Loucy (cell line): ENCODE measurements around the gene RACGAP1.
"Not testable (repeated sequence)": the region's sequence is repeated elsewhere in the genome, so short reads cannot be mapped to it uniquely, and the experiment has no call there.

Experiments used
- H2AFZ ChIP-seq: fragments of 200-600 bp; sonication (generic); 2 replicates; pipeline ENCODE4 v1.6.0; 2016; ENCODE audit warnings: antibody characterized with exemption, mild to moderate bottlenecking, low read length, moderate library complexity
- H3F3A ChIP-seq: fragments of 200-600 bp; 2 replicates; pipeline ENCODE4 v1.6.0; 2016; ENCODE audit warnings: antibody characterized with exemption, low read depth, mild to moderate bottlenecking
- H3K27me3 ChIP-seq: fragments of 200-600 bp; sonication (generic); 2 replicates; pipeline ENCODE4 v1.6.1; 2014; ENCODE audit warnings: low read length, mild to moderate bottlenecking; ENCODE audit not compliant: insufficient read depth, poor library complexity, severe bottlenecking
- H3K36me3 ChIP-seq: fragments of 200-600 bp; sonication (generic); 2 replicates; pipeline ENCODE4 v1.6.1; 2016; ENCODE audit warnings: low read length; ENCODE audit not compliant: insufficient read depth
- H3K4me1 ChIP-seq: fragments of 200-600 bp; sonication (generic); 2 replicates; pipeline ENCODE4 v1.5.1; 2014; ENCODE audit warnings: low read length, mild to moderate bottlenecking; ENCODE audit not compliant: insufficient read depth, poor library complexity, severe bottlenecking
- H3K4me2 ChIP-seq: fragments of 200-600 bp; sonication (generic); 2 replicates; pipeline ENCODE4 v1.6.0; 2014; ENCODE audit warnings: antibody characterized with exemption, low read length, low read depth, mild to moderate bottlenecking; ENCODE audit not compliant: poor library complexity, severe bottlenecking
- H3K4me3 ChIP-seq: fragments of 200-600 bp; sonication (generic); 2 replicates; pipeline ENCODE4 v1.5.1; 2014; ENCODE audit warnings: low read length, mild to moderate bottlenecking, mixed read lengths; ENCODE audit not compliant: poor library complexity, severe bottlenecking
- H3K79me2 ChIP-seq: fragments of 200-600 bp; sonication (generic); 2 replicates; pipeline ENCODE4 v1.6.1; 2014; ENCODE audit warnings: low read length; ENCODE audit not compliant: insufficient read depth
- H3K9ac ChIP-seq: fragments of 200-600 bp; sonication (generic); 2 replicates; pipeline ENCODE4 v1.6.0; 2014; ENCODE audit warnings: mild to moderate bottlenecking, low read depth, low read length, moderate library complexity; ENCODE audit not compliant: poor library complexity, severe bottlenecking
- H3K9me2 ChIP-seq: fragments of 200-600 bp; sonication (generic); replicated peaks from 2 replicates; pipeline ENCODE4 v1.6.1; 2016; ENCODE audit warnings: low read depth, low read length, mixed read lengths
- H3K9me3 ChIP-seq: fragments of 200-600 bp; sonication (generic); 2 replicates; pipeline ENCODE4 v1.6.1; 2014; ENCODE audit warnings: mild to moderate bottlenecking, antibody characterized with exemption, low read length, low read depth; ENCODE audit not compliant: insufficient read depth
- H4K20me1 ChIP-seq: fragments of 200-600 bp; sonication (generic); 2 replicates; pipeline ENCODE4 v1.6.0; 2014; ENCODE audit warnings: antibody characterized with exemption, low read length, mild to moderate bottlenecking; ENCODE audit not compliant: insufficient read depth, poor library complexity, severe bottlenecking
- CTCF ChIP-seq: fragments of 200-600 bp; sonication (generic); conservative IDR thresholded peaks from 2 replicates; pipeline ENCODE4 v1.5.1; 2014; ENCODE audit warnings: mild to moderate bottlenecking, antibody characterized with exemption, low read length
- EZH2phosphoT487 ChIP-seq: fragments of 200-600 bp; IDR thresholded peaks from 2 replicates; pipeline ENCODE4 v1.6.1; 2018; ENCODE audit warnings: antibody characterized with exemption, mild to moderate bottlenecking, moderate library complexity, borderline replicate concordance

The RACGAP1 gene

GRCh38 chr12:50038336-50038735 is 13.0 kb upstream of the RACGAP1 start:
- Histone ChIP-seq H3K9me3 (no peaks in the 10 kb centered on the region), H3F3A (no peaks in the 10 kb centered on the region), H3K4me2 (no peak overlapping the region), H2AFZ (no peak overlapping the region), H3K36me3 (no peaks in the 10 kb centered on the region), H3K4me1 (no peaks in the 10 kb centered on the region), H3K27me3 (no peaks in the 10 kb centered on the region), H4K20me1 (no peaks in the 10 kb centered on the region), H3K9ac (no peak overlapping the region), H3K79me2 (no peaks in the 10 kb centered on the region), H3K9me2 (no peaks in the 10 kb centered on the region), H3K4me3 (no peak overlapping the region)
- TF ChIP-seq EZH2phosphoT487 (no peak), CTCF (no peak)

- Histone ChIP-seq H2AFZ (no peak overlapping the region), H3K4me1 (no peaks in the 10 kb centered on the region), H3K4me3 (no peak overlapping the region), H3F3A (no peaks in the 10 kb centered on the region), H4K20me1 (no peaks in the 10 kb centered on the region), H3K9me2 (no peaks in the 10 kb centered on the region), H3K4me2 (no peak overlapping the region), H3K27me3 (no peaks in the 10 kb centered on the region), H3K79me2 (no peaks in the 10 kb centered on the region), H3K9me3 (no peaks in the 10 kb centered on the region), H3K9ac (no peak overlapping the region), H3K36me3 (no peaks in the 10 kb centered on the region)
- TF ChIP-seq EZH2phosphoT487: no peak
- no peak for TF ChIP-seq CTCF
Measured at GRCh38 chr12:50032854-50033581, 7.7 kb upstream of the RACGAP1 start.

GRCh38 chr12:50032515-50032853 is 7.2 kb upstream of the RACGAP1 start:
- Histone ChIP-seq H3K9me3 (no peaks in the 10 kb centered on the region), H3K4me3 (no peak overlapping the region), H3K4me2 (no peak overlapping the region), H3F3A (no peaks in the 10 kb centered on the region), H4K20me1 (no peaks in the 10 kb centered on the region), H3K79me2 (no peaks in the 10 kb centered on the region), H2AFZ (no peak overlapping the region), H3K9me2 (no peaks in the 10 kb centered on the region), H3K4me1 (no peaks in the 10 kb centered on the region), H3K9ac (no peak overlapping the region), H3K27me3 (no peaks in the 10 kb centered on the region), H3K36me3 (no peaks in the 10 kb centered on the region)
- TF ChIP-seq EZH2phosphoT487 (no peak), CTCF (no peak)

- H4K20me1 ChIP-seq, H3K4me2 ChIP-seq, H3K79me2 ChIP-seq, H3F3A ChIP-seq, H3K9me2 ChIP-seq, H2AFZ ChIP-seq, H3K36me3 ChIP-seq, H3K27me3 ChIP-seq, H3K4me1 ChIP-seq, H3K4me3 ChIP-seq, H3K9me3 ChIP-seq, H3K9ac ChIP-seq: not testable (repeated sequence)
Measured at GRCh38 chr12:50030449-50030848, 5.2 kb upstream of the RACGAP1 start.
